BJ (cell line): Measurements from ENCODE around the gene ARHGEF17. TPM values are rescaled to one million over a fixed set of nuclear protein-coding genes. Genes with fewer than 3 reads are reported as not detected.

Source experiments
- CTCF ChIA-PET: fragments of 350-600 bp; formaldehyde crosslinking; extraction: SDS; loops from one replicate; lab custom pipeline; 2021; ENCODE audit warnings: antibody characterized with exemption, inconsistent platforms; lab: Yijun Ruan, JAX
- POLR2A ChIA-PET: fragments of 300-600 bp; sonication (Branson Sonifier 250); formaldehyde crosslinking; extraction: SDS; loops from one replicate; lab custom pipeline; 2021; ENCODE audit warnings: antibody characterized with exemption; lab: Charles Lee
- DNase-seq: peaks from one replicate; pipeline ENCODE4 v3.0.0-alpha.2; 2011; ENCODE audit warnings: low read depth
- H3K27me3 ChIP-seq: 2 replicates; pipeline ENCODE4 v1.6.0; 2011; ENCODE audit warnings: low read length; ENCODE audit not compliant: control insufficient read depth, insufficient read depth
- H3K36me3 ChIP-seq: 2 replicates; pipeline ENCODE4 v1.5.1; 2011; ENCODE audit warnings: low read length; ENCODE audit not compliant: control insufficient read depth, insufficient read depth
- H3K4me3 ChIP-seq: 2 replicates; pipeline ENCODE4 v1.5.1; 2011; ENCODE audit warnings: low read depth, mild to moderate bottlenecking, control low read depth, low read length
- polyA plus RNA-seq: library from polyadenylated mRNA; depleted of rRNA; stranded (reverse); fragments of >200 nt; gene quantifications from 2 replicates; pipeline ENCODE4 v1.2.3, GENCODE V29; 2011
- TF ChIP-seq, protein P1 (sequence below): IDR thresholded peaks from 2 replicates; pipeline ENCODE4 v1.5.1; 2011; ENCODE audit warnings: low read depth, mild to moderate bottlenecking, control low read depth, inconsistent platforms, low read length, moderate library complexity; ENCODE audit not compliant: insufficient read depth

Gene ARHGEF17
- polyA plus RNA-seq, 1 experiment: 85.7 TPM

DNA sequence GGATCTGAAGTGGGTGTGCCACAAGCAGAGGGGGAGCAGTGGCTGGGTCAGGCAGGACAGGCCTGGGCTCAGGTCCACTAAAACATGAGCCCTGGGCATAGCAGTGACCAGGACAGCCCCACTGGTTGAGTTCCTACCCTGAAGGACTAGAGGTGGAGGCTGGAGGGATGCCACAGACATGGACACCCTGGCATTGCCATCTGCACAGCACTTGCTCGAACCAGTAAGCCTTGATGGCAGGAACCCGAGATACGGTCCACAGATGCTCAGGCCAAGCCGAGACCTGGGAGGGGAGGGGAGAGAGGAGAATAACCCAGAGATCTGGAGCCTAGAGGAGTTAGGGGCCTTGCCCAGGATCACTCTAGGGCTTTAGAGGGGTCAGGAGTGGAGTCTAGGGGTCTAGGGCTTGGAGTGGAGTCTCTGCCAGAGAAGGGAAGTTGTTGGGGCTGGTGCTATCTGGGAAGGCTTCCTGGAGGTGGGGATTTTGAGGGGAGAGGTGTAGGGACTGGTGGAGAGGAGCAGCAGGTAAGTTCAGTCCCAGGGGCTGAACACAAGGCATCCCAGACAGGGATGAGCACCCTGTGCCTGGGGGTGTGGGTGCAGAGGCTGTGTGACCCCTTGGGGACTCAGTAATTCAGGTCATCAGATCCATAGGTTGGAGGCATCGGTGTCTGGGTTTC is 37.5 kb downstream of the ARHGEF17 start:
- TF ChIP-seq, protein P1, sequence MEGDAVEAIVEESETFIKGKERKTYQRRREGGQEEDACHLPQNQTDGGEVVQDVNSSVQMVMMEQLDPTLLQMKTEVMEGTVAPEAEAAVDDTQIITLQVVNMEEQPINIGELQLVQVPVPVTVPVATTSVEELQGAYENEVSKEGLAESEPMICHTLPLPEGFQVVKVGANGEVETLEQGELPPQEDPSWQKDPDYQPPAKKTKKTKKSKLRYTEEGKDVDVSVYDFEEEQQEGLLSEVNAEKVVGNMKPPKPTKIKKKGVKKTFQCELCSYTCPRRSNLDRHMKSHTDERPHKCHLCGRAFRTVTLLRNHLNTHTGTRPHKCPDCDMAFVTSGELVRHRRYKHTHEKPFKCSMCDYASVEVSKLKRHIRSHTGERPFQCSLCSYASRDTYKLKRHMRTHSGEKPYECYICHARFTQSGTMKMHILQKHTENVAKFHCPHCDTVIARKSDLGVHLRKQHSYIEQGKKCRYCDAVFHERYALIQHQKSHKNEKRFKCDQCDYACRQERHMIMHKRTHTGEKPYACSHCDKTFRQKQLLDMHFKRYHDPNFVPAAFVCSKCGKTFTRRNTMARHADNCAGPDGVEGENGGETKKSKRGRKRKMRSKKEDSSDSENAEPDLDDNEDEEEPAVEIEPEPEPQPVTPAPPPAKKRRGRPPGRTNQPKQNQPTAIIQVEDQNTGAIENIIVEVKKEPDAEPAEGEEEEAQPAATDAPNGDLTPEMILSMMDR: no peak
- DNase-seq: no peak
- ChIA-PET POLR2A (no interaction called here), CTCF (interaction anchor here (1.5 to 2.2 kb wide), 3 partner anchors 10 to 43 kb away, joined by 4 to 12 read pairs (median 8); partner anchors contain the start of gene ARHGEF17)
- Histone ChIP-seq H3K4me3 (no peak overlapping the region), H3K36me3 (peaks cover 29% of the 10 kb centered on the region), H3K27me3 (no peaks in the 10 kb centered on the region)

DNA sequence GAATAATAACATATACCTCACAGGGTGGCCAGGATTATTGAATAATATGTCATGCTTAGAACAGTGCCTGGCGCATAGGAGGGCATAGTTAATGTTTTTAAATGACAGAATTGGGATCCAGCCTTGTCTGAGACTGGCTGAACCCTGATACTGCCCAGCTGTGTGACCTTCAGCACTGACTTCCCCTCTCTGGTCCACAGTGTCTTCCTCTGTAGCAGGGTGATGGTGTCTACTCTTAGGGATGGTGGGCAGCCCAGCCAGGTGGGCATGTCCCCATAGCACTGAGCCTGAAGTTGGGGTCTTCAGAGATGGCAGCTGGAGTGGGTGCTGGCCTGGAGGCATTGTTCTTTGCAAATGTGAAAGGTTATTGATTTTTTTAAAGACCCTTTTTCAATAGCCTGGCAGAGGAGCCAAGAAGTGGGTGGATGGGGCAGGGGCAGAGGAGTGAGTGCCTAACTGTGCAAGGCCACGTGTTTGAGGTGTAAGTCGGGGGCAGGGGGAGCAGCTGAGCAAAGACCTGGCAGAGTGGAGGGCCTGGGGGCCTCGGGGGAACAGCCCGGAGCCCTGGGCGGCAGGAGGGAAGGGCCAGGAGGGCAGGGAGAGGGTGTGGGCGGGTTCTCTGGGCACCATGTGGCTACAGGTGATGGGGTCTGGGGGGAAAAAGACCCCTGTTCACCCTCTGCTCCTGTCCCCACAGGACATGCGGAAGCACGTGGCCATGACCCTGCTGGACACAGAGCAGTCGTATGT is 38.3 kb downstream of the ARHGEF17 start:
- no peak overlapping the region for H3K4me3 ChIP-seq
- ChIA-PET POLR2A (no interaction called here), CTCF (no interaction called here)
- no peaks in the 10 kb centered on the region for H3K27me3 ChIP-seq
- no peak for DNase-seq
- TF ChIP-seq, protein P1: no peak
- H3K36me3 ChIP-seq: peaks cover 28% of the 10 kb centered on the region

GRCh38 chr11:73347067-73347466 is 39.0 kb downstream of the ARHGEF17 start:
- CTCF ChIA-PET: interaction anchor here (5.8 kb wide), 1 partner anchor 9 kb away, joined by 121 read pairs; no protein-coding TSS in a partner anchor

GRCh38 chr11:73348838-73349237 is 40.8 kb downstream of the ARHGEF17 start:
- ChIA-PET CTCF (interaction anchor here (3.0 to 5.8 kb wide), 4 partner anchors 11 to 313 kb away, joined by 33 to 121 read pairs (median 63); partner anchors contain the start of gene ARHGEF17), POLR2A (no interaction called here)
- Histone ChIP-seq H3K4me3 (no peak overlapping the region), H3K27me3 (no peaks in the 10 kb centered on the region), H3K36me3 (peaks cover 33% of the 10 kb centered on the region)
- DNase-seq: no peak
- TF ChIP-seq, protein P1: no peak

More at GRCh38 chr11:73347067-73347466, 39.0 kb downstream of the ARHGEF17 start:
- POLR2A ChIA-PET: no interaction called here
- Histone ChIP-seq H3K4me3 (no peak overlapping the region), H3K27me3 (no peaks in the 10 kb centered on the region), H3K36me3 (peaks cover 26% of the 10 kb centered on the region)
- TF ChIP-seq, protein P1: no peak
- no peak for DNase-seq

GRCh38 chr11:73349633-73350032 is 41.6 kb downstream of the ARHGEF17 start:
- no peak overlapping the region for H3K4me3 ChIP-seq
- DNase-seq: no peak
- ChIA-PET POLR2A (no interaction called here), CTCF (interaction anchor here (0.8 to 5.8 kb wide), 11 partner anchors 12 to 312 kb away, joined by 3 to 121 read pairs (median 16); partner anchors contain the start of gene ARHGEF17)
- no peaks in the 10 kb centered on the region for H3K27me3 ChIP-seq
- TF ChIP-seq, protein P1: no peak
- H3K36me3 ChIP-seq: peaks cover 34% of the 10 kb centered on the region
